MM.1S (cell line): ENCODE results near the gene BRICD5.

Experiments
- CTCF ChIP-seq: fragments of 300-600 bp; sonication (generic); IDR thresholded peaks from 2 replicates; pipeline ENCODE4 v1.5.1; 2016; ENCODE audit warnings: antibody characterized with exemption, low read length, mixed read lengths
- EZH2 ChIP-seq: fragments of 300-600 bp; sonication (generic); optimal IDR thresholded peaks from 2 replicates; pipeline ENCODE3; 2017; ENCODE audit warnings: low read depth, mild to moderate bottlenecking, antibody characterized with exemption, low read length, mixed read lengths

DNA sequence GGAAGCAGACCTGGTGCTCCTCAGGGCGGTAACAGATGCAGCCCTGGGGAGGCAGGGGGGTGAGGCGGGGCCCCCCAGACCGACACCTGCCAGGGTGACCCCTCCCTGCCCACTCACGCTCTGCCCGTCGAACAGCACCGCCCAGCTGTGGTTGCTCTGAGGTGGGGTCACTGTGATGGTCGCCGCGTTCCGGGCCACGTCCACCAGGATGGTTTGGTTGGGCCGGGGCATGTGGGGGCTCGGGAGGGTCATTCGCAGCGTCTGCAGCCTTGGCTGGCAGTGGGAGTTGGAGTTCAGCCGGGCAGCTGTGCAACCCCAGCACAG is 692 bp downstream of the BRICD5 start:
- TF ChIP-seq CTCF: no peak
- no peak for TF ChIP-seq EZH2
